K562 (cell line): ENCODE results near the gene GABRB3. TPM values are rescaled to one million over a fixed set of nuclear protein-coding genes. Genes with fewer than 3 reads are reported as not detected.

Experiments
- ATAC-seq: fragments of 200-7000 bp; cut with Tn5 transposase; 3 replicates; pipeline ENCODE4 v1.9.1; 2020; ENCODE audit warnings: moderate library complexity
- BruUV-seq: library from RNA; stranded (reverse); fragments of 400-500 nt; replicated peaks from 2 replicates; lab custom pipeline; 2021; lab: Mats Ljungman, UMichigan
- CTCF ChIA-PET: fragments of 300-600 bp; formaldehyde crosslinking; extraction: SDS; loops from one replicate; lab custom pipeline; 2021; ENCODE audit warnings: low intra/inter-chr PET ratio; lab: Yijun Ruan, JAX
- POLR2A ChIA-PET: fragments of 300-600, 350-650 bp; sonication (Branson Sonifier 250); formaldehyde crosslinking; extraction: SDS; loops from one replicate; lab custom pipeline; 2021; ENCODE audit warnings: antibody characterized with exemption, inconsistent platforms; lab: Yijun Ruan, JAX
- DNase-seq, 4 experiments: peaks; one replicate each; pipeline versions ENCODE4 v3.0.0 to v3.0.0-alpha.2; 2011 to 2018; ENCODE audit warnings: low spot score in 3 of 4, mixed read lengths in 3 of 4; ENCODE audit errors: extremely low read depth in 1 of 4
- FAIRE-seq: peaks from 2 replicates; lab custom pipeline; 2011; peaks lifted over from hg19 to GRCh38; lab: Jason Lieb, UNC
- H2AFZ ChIP-seq: 2 replicates; pipeline ENCODE4 v1.6.0; 2011; ENCODE audit warnings: low read depth, low read length, control low read depth, inconsistent platforms
- H3K27ac ChIP-seq: fragments of 200-600 bp; 3 replicates; pipeline ENCODE4 v1.8.0; 2011; ENCODE audit warnings: low read depth, mild to moderate bottlenecking, control low read depth, inconsistent platforms, low read length, moderate library complexity, mixed read lengths; ENCODE audit errors: extremely low read depth
- H3K27me3 ChIP-seq, 2 experiments: fragments of 300-600 bp in 1 of 2; 2 replicates in 1 of 2; 3 replicates in 1 of 2; pipeline versions ENCODE4 v1.6.0 to v1.8.0; 2011; ENCODE audit warnings: inconsistent platforms in 2 of 2, low read length in 2 of 2, mild to moderate bottlenecking in 1 of 2, mixed read lengths in 1 of 2, moderate library complexity in 1 of 2; ENCODE audit not compliant: control insufficient read depth in 2 of 2, insufficient read depth in 2 of 2
- H3K36me3 ChIP-seq: fragments of 300-600 bp; 3 replicates; pipeline ENCODE4 v1.8.0; 2011; ENCODE audit warnings: mild to moderate bottlenecking, low read length, inconsistent platforms; ENCODE audit not compliant: control insufficient read depth, insufficient read depth
- H3K4me1 ChIP-seq, 2 experiments: fragments of 200-600 bp in 1 of 2; replicated peaks in 1 of 2; 2 replicates in 1 of 2; 3 replicates in 1 of 2; pipeline versions ENCODE4 v1.5.1 to v1.8.0; 2011; ENCODE audit warnings: inconsistent platforms in 2 of 2, low read length in 2 of 2, mild to moderate bottlenecking in 1 of 2, mixed read lengths in 1 of 2, moderate library complexity in 1 of 2; ENCODE audit not compliant: control insufficient read depth in 2 of 2, insufficient read depth in 2 of 2
- H3K4me2 ChIP-seq: 2 replicates; pipeline ENCODE4 v1.6.1; 2011; ENCODE audit warnings: low read length, control low read depth, inconsistent platforms, mixed read lengths; ENCODE audit not compliant: insufficient read depth
- H3K4me3 ChIP-seq: fragments of 200-600 bp; sonication (generic), shearing (Covaris generic); 2 replicates; pipeline ENCODE4 v1.5.1; 2016; ENCODE audit warnings: control low read depth, inconsistent platforms
- H3K79me2 ChIP-seq: fragments of 200-600 bp; 3 replicates; pipeline ENCODE4 v1.8.0; 2011; ENCODE audit warnings: low read length, inconsistent platforms; ENCODE audit not compliant: control insufficient read depth, insufficient read depth
- H3K9ac ChIP-seq, 2 experiments: 2 replicates each; pipeline versions ENCODE4 v1.6.0 to v1.6.1; 2011; ENCODE audit warnings: low read depth in 2 of 2, low read length in 2 of 2, control low read depth in 1 of 2, inconsistent platforms in 1 of 2, mild to moderate bottlenecking in 1 of 2, mixed read lengths in 1 of 2; ENCODE audit not compliant: insufficient read depth in 1 of 2
- H3K9me1 ChIP-seq: one replicate; pipeline ENCODE4 v1.6.0; 2011; ENCODE audit warnings: inconsistent platforms, mild to moderate bottlenecking, low read length, moderate library complexity; ENCODE audit not compliant: control insufficient read depth, insufficient read depth
- H3K9me3 ChIP-seq: replicated peaks from 2 replicates; pipeline ENCODE4 v1.5.1; 2011; ENCODE audit warnings: low read depth, low read length, inconsistent platforms; ENCODE audit not compliant: control insufficient read depth, insufficient read depth
- H4K20me1 ChIP-seq: replicated peaks from 2 replicates; pipeline ENCODE4 v1.6.1; 2011; ENCODE audit warnings: low read length, inconsistent platforms, mixed read lengths; ENCODE audit not compliant: control insufficient read depth, insufficient read depth
- BHLHE40 ChIP-seq: IDR thresholded peaks from 2 replicates; pipeline ENCODE4 v1.6.1; 2011; ENCODE audit warnings: low read length, improper control_type of control experiment
- CGGBP1 ChIP-seq: fragments of 250-450 bp; sonication (Bioruptor Pico); IDR thresholded peaks from 2 replicates; pipeline ENCODE4 v1.9.0; 2021; ENCODE audit warnings: mild to moderate bottlenecking
- CHD4 ChIP-seq: fragments of 200-600 bp; sonication (generic); IDR thresholded peaks from 3 replicates; pipeline ENCODE4 v1.6.1; 2012; ENCODE audit warnings: low read depth, mild to moderate bottlenecking, mixed read lengths, low read length, inconsistent platforms; ENCODE audit not compliant: insufficient read depth, insufficient replicate concordance, poor library complexity, severe bottlenecking
- FOXK2 ChIP-seq, 2 experiments: fragments of 450-650 bp; IDR thresholded peaks in 1 of 2; conservative IDR thresholded peaks in 1 of 2; 2 replicates each; pipeline ENCODE4 v1.6.1; 2016; ENCODE audit warnings: low read depth in 2 of 2, mild to moderate bottlenecking in 1 of 2
- FOXP4 ChIP-seq: sonication (generic); formaldehyde crosslinking; IDR thresholded peaks from 2 replicates; pipeline ENCODE4 v1.8.0; 2022; ENCODE audit warnings: mild to moderate bottlenecking, missing genetic modification reagents, borderline replicate concordance
- GABPB2 ChIP-seq: fragments of 250-450 bp; sonication (Bioruptor Pico); conservative IDR thresholded peaks from 2 replicates; pipeline ENCODE4 v1.5.1; 2021; ENCODE audit warnings: mild to moderate bottlenecking
- HCFC1 ChIP-seq: IDR thresholded peaks from 2 replicates; pipeline ENCODE4 v1.6.1; 2012; ENCODE audit warnings: low read depth, low read length, improper control_type of control experiment
- HNRNPLL ChIP-seq: fragments of 200-400 bp; formaldehyde crosslinking; IDR thresholded peaks from 2 replicates; pipeline ENCODE4 v1.6.1; 2017; ENCODE audit warnings: low read length, low read depth, mild to moderate bottlenecking; ENCODE audit not compliant: poor library complexity, severe bottlenecking
- NCOA2 ChIP-seq, 2 experiments: fragments of 450-650 bp; IDR thresholded peaks; 2 replicates each; pipeline ENCODE4 v1.6.1; 2018; ENCODE audit warnings: mild to moderate bottlenecking in 2 of 2, moderate library complexity in 1 of 2; ENCODE audit not compliant: partially characterized antibody in 2 of 2
- SAP30 ChIP-seq: fragments of 200-600 bp; sonication (generic); IDR thresholded peaks from 2 replicates; pipeline ENCODE4 v1.6.1; 2012; ENCODE audit warnings: borderline replicate concordance, low read depth, mild to moderate bottlenecking, moderate library complexity, low read length, control low read depth, inconsistent platforms; ENCODE audit not compliant: insufficient read depth, poor library complexity, severe bottlenecking
- SMC3 ChIP-seq: conservative IDR thresholded peaks from 2 replicates; pipeline ENCODE4 v1.6.1; 2011; ENCODE audit warnings: low read depth, low read length, improper control_type of control experiment; ENCODE audit not compliant: insufficient read depth
- SP2 ChIP-seq: IDR thresholded peaks from 2 replicates; pipeline ENCODE4 v1.6.1; 2011; ENCODE audit warnings: mild to moderate bottlenecking, low read depth, low read length, moderate library complexity; ENCODE audit not compliant: poor library complexity, severe bottlenecking; ENCODE audit errors: extremely low read depth
- STAT5B ChIP-seq: fragments of 250-450 bp; sonication (Bioruptor Pico); IDR thresholded peaks from 2 replicates; pipeline ENCODE4 v1.8.0; 2021; ENCODE audit warnings: mild to moderate bottlenecking, inconsistent platforms
- TBL1XR1 ChIP-seq, 2 experiments: IDR thresholded peaks; 2 replicates each; pipeline ENCODE4 v1.6.1; 2012; ENCODE audit warnings: improper control_type of control experiment in 2 of 2, low read length in 2 of 2, mild to moderate bottlenecking in 1 of 2
- WGBS: fragments of 100-300 bp; shearing (Covaris generic); methylation state at CpG from one replicate; pipeline ENCODE4 v1.1.6; 2016; ENCODE audit warnings: low coverage, mixed read lengths; ENCODE audit not compliant: insufficient coverage; ENCODE audit errors: missing lambda C conversion rate; 5-methylcytosine and 5-hydroxymethylcytosine counted together
- in situ Hi-C: fragments of 300-500 bp; cut with MboI; formaldehyde crosslinking; loops from 4 replicates; pipeline ENCODE4 v1.15.0; 2018; ENCODE audit warnings: inconsistent platforms, mixed read lengths
- intact Hi-C: fragments of 100-400 bp; cut with micrococcal nuclease; formaldehyde crosslinking; loops from 2 replicates; pipeline ENCODE4 v1.14.2; 2022
- polyA plus RNA-seq, 8 experiments: library from polyadenylated mRNA; depleted of rRNA in 4 of 8; stranded (reverse) in 5 of 8; unstranded in 3 of 8; fragments of >200 nt; fragmentation: Nextera tagmentation in 2 of 8; fragmentation: Illumina TruSeq in 1 of 8; extraction: Ambion mirVana in 2 of 8; extraction: Trizol in 1 of 8; gene quantifications; 2 replicates each; pipeline versions ENCODE4 v1.2.1 to v1.2.3, GENCODE V29; 2011 to 2014; ENCODE audit warnings: inconsistent platforms in 1 of 8, missing spikeins in 1 of 8
- total RNA-seq, 7 experiments: library from RNA; depleted of rRNA in 6 of 7; stranded (reverse); fragments of >200 nt in 6 of 7; fragmentation: Illumina TruSeq in 2 of 7; extraction: Trizol in 2 of 7; gene quantifications; 2 replicates each; pipeline versions ENCODE4 v1.2.1 to v1.2.3, GENCODE V29; 2011 to 2021; ENCODE audit warnings: low replicate concordance in 1 of 7
- TF ChIP-seq, protein P1 (sequence below): sonication (generic); formaldehyde crosslinking; IDR thresholded peaks from 2 replicates; pipeline ENCODE4 v1.8.0; 2022; ENCODE audit warnings: missing genetic modification reagents, mild to moderate bottlenecking, borderline replicate concordance
- TF ChIP-seq, protein P2 (sequence below): fragments of 450-650 bp; IDR thresholded peaks from 2 replicates; pipeline ENCODE4 v1.6.1; 2016; ENCODE audit warnings: mild to moderate bottlenecking

Gene GABRB3
- total and polyA plus RNA-seq, 9 of the 15 experiments (the other 6 are each of a cell fraction or from before 2014, with no cell fraction given) = 0.09 to 1.4 (median 0.49) TPM

DNA sequence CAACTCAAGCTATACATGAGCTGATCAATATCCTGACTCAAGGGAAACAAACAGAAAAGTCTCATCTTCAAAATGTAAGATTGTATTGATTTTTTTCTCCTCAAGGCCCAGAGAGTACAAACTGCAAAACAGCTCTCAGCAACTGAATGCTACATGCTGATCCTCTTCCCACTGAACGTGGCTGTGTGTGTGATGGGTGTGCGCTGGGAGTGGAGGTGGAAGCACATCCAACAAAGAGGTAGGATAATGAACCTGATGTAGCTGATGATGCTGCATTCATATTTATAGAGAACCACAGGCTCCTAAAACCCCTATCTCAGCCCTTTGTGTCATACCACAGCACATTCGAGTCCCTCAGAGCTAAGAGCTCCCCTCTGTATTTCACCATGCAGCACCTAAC lies 56.8 kb downstream of the GABRB3 start (continued):
- no peak for TF ChIP-seq SAP30
- TF ChIP-seq, protein P1, sequence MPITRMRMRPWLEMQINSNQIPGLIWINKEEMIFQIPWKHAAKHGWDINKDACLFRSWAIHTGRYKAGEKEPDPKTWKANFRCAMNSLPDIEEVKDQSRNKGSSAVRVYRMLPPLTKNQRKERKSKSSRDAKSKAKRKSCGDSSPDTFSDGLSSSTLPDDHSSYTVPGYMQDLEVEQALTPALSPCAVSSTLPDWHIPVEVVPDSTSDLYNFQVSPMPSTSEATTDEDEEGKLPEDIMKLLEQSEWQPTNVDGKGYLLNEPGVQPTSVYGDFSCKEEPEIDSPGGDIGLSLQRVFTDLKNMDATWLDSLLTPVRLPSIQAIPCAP = no peak
- TF ChIP-seq SMC3 = no peak
- TF ChIP-seq SP2 = no peak
- TF ChIP-seq CHD4 = no peak

DNA sequence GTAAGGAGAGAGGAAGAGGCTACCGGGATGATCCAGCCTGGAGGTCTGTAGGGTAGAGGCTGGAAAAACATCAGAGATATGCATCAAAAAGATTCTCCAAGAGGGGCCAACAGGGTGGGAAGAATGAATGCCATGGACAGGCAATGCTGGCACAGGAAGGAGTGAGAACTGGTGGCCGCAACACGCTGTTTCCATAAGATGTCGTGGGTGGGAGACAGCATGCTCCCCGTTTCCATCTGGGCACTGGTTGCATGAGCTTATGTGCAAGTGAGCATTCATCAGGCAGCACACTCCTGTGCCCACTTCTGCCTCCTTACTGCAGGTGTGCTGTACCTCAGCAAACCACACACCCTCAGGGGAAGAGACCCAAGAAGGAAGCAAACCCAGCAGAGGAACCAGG lies 59.4 kb downstream of the GABRB3 start:
- BruUV-seq = no TSS peak
- in situ Hi-C loops (no loop called here), intact Hi-C loops (no loop called here)
- DNase-seq = no peak
- H2AFZ ChIP-seq = no peak overlapping the region
- ATAC-seq = no peak
- no peaks in the 10 kb centered on the region for H3K9me3 ChIP-seq
- H3K4me2 ChIP-seq = no peak overlapping the region
- peaks cover 0 to 5% of the 10 kb centered on the region in 2 experiments; a peak in 2 of 5 replicates for H3K27me3 ChIP-seq
- H3K4me3 ChIP-seq = no peak overlapping the region
- ChIA-PET CTCF (no interaction called here), POLR2A (no interaction called here)
- no peaks in the 10 kb centered on the region for H4K20me1 ChIP-seq
- H3K4me1 ChIP-seq = no peaks in the 10 kb centered on the region
- H3K9ac ChIP-seq = no peak overlapping the region
- H3K27ac ChIP-seq = no peak overlapping the region
- no peaks in the 10 kb centered on the region for H3K79me2 ChIP-seq
- 0% methylated on average over 5 of the region's 5 CpGs for WGBS
- FAIRE-seq = no peak
- no peaks in the 10 kb centered on the region for H3K9me1 ChIP-seq
- H3K36me3 ChIP-seq = no peaks in the 10 kb centered on the region
- no peak for TF ChIP-seq BHLHE40
- no peak for TF ChIP-seq FOXK2 (conservative IDR thresholded peaks at IDR 0.05 in 1 of 2, IDR thresholded peaks at IDR 0.05 in 1 of 2; ENCODE audit: low read depth in 2 of 2)
- no peak for TF ChIP-seq TBL1XR1 (IDR thresholded peaks at IDR 0.05; ENCODE audit: low read length in 2 of 2)
- no peak for TF ChIP-seq CGGBP1 (CRISPR knock-in tag)
- no peak for TF ChIP-seq HNRNPLL
- TF ChIP-seq, protein P2, sequence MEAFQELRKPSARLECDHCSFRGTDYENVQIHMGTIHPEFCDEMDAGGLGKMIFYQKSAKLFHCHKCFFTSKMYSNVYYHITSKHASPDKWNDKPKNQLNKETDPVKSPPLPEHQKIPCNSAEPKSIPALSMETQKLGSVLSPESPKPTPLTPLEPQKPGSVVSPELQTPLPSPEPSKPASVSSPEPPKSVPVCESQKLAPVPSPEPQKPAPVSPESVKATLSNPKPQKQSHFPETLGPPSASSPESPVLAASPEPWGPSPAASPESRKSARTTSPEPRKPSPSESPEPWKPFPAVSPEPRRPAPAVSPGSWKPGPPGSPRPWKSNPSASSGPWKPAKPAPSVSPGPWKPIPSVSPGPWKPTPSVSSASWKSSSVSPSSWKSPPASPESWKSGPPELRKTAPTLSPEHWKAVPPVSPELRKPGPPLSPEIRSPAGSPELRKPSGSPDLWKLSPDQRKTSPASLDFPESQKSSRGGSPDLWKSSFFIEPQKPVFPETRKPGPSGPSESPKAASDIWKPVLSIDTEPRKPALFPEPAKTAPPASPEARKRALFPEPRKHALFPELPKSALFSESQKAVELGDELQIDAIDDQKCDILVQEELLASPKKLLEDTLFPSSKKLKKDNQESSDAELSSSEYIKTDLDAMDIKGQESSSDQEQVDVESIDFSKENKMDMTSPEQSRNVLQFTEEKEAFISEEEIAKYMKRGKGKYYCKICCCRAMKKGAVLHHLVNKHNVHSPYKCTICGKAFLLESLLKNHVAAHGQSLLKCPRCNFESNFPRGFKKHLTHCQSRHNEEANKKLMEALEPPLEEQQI = no peak
- TF ChIP-seq GABPB2 (CRISPR knock-in tag) = no peak
- no peak for TF ChIP-seq FOXP4 (CRISPR knock-in tag)
- no peak for TF ChIP-seq STAT5B (CRISPR knock-in tag)
- no peak for TF ChIP-seq NCOA2 (IDR thresholded peaks at IDR 0.05; ENCODE audit: partially characterized antibody in 2 of 2)
- no peak for TF ChIP-seq HCFC1
